ENCODE measurements around the gene RBMS2. TPM values are rescaled to one million over a fixed set of nuclear protein-coding genes. Genes with fewer than 3 reads are reported as not detected.

Gene RBMS2
- total and polyA plus RNA-seq, 2 experiments from 2014 or later: 11.4 to 13.1 TPM

DNA sequence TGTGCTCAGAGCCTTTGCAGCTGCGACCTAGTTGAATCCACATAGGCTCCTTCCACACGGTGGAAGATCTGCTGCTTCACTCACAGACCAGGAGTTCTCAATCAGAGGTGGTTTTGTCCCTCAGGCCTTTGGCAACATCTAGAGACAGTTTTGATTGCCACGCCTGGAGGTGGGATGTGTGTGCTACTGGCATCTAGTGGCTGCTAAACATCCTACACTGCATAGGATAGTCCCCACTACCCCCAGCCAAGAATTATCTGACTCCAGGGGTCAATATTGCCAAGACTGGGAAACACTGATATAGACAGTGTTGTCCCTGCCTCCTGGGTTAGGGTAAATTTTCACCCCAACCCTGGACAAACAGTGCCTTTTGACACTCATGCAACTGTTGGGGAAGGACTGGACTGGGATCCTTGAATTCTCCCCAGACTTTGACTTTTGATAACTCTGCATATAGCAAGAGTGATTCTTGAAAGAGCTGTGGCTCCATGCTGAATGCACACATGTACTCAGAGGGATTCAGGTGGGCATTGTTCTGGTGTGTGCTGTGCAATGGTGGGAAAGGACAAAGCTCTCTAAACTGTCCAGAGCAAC is 68.7 kb downstream of the RBMS2 start:
- TF ChIP-seq, protein P1, sequence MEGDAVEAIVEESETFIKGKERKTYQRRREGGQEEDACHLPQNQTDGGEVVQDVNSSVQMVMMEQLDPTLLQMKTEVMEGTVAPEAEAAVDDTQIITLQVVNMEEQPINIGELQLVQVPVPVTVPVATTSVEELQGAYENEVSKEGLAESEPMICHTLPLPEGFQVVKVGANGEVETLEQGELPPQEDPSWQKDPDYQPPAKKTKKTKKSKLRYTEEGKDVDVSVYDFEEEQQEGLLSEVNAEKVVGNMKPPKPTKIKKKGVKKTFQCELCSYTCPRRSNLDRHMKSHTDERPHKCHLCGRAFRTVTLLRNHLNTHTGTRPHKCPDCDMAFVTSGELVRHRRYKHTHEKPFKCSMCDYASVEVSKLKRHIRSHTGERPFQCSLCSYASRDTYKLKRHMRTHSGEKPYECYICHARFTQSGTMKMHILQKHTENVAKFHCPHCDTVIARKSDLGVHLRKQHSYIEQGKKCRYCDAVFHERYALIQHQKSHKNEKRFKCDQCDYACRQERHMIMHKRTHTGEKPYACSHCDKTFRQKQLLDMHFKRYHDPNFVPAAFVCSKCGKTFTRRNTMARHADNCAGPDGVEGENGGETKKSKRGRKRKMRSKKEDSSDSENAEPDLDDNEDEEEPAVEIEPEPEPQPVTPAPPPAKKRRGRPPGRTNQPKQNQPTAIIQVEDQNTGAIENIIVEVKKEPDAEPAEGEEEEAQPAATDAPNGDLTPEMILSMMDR (IDR thresholded peaks at IDR 0.05; ENCODE audit: low read depth, low read length): peak; percentile 55
- Histone ChIP-seq H3K9me3 (ENCODE audit: low read depth) (no peaks in the 10 kb centered on the region), H3K27me3 (no peaks in the 10 kb centered on the region), H3K4me1 (ENCODE audit: low read depth) (peaks cover 20% of the 10 kb centered on the region), H3K4me3 (no peak overlapping the region), H3K36me3 (peaks cover 18% of the 10 kb centered on the region), H3K27ac (no peak overlapping the region)
- DNase-seq (ENCODE audit: low read depth in 1 of 2, low spot score in 1 of 2): peak; percentile 12 to 37

DNA sequence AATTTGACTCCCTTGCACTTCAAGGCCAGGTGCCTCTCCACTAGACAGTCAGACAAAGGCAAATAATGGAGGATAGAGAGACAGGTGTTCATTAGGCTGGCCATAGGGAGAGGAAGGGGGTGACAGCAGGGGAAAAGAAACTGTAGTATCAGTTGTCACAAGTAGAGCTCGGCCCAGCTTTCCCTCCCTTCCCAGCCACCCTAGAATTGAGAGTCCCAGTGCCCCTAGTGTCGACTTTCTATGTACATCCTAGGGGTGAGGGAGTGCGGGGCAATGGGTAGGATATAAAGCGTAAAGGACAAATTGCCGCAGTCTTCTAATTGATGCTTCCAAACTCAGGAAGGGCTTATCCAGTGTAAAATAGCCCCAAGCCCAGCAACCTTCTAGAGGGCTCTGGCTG is 69.5 kb downstream of the RBMS2 start:
- H3K9me3 ChIP-seq (ENCODE audit: low read depth): no peaks in the 10 kb centered on the region
- H3K27me3 ChIP-seq: no peaks in the 10 kb centered on the region
- TF ChIP-seq, protein P1 (IDR thresholded peaks at IDR 0.05; ENCODE audit: low read depth, low read length): no peak
- no peak overlapping the region for H3K27ac ChIP-seq
- H3K4me1 ChIP-seq (ENCODE audit: low read depth): peaks cover 20% of the 10 kb centered on the region
- DNase-seq (ENCODE audit: low read depth in 1 of 2, low spot score in 1 of 2): no peak
- H3K4me3 ChIP-seq: no peak overlapping the region
- H3K36me3 ChIP-seq: peaks cover 18% of the 10 kb centered on the region

DNA sequence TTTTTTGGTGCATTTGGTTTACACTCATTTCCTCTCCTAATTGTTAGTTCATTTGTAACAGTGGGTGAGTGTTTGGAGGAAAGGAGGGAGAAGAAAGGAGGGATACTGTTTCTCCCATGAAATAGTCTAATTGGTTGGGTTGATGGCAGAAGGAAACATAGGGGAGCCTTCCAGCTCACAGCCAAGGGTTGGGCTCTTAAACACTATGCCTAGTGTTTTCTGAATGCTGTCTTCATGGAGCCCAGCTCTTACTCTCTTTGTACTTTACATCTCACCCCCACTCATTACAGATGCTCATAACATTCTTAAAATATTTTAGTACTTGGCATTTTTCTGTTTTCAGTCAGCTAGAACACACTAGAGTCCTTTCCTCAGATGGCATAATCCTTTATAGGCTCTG is 70.3 kb downstream of the RBMS2 start:
- Histone ChIP-seq H3K27me3 (no peaks in the 10 kb centered on the region), H3K4me1 (ENCODE audit: low read depth) (peaks cover 23% of the 10 kb centered on the region), H3K4me3 (no peak overlapping the region), H3K27ac (peak overlapping the region; percentile 15), H3K36me3 (peaks cover 15% of the 10 kb centered on the region), H3K9me3 (ENCODE audit: low read depth) (no peaks in the 10 kb centered on the region)
- no peak for DNase-seq (ENCODE audit: low read depth in 1 of 2, low spot score in 1 of 2)
- TF ChIP-seq, protein P1 (IDR thresholded peaks at IDR 0.05; ENCODE audit: low read depth, low read length): no peak

DNA sequence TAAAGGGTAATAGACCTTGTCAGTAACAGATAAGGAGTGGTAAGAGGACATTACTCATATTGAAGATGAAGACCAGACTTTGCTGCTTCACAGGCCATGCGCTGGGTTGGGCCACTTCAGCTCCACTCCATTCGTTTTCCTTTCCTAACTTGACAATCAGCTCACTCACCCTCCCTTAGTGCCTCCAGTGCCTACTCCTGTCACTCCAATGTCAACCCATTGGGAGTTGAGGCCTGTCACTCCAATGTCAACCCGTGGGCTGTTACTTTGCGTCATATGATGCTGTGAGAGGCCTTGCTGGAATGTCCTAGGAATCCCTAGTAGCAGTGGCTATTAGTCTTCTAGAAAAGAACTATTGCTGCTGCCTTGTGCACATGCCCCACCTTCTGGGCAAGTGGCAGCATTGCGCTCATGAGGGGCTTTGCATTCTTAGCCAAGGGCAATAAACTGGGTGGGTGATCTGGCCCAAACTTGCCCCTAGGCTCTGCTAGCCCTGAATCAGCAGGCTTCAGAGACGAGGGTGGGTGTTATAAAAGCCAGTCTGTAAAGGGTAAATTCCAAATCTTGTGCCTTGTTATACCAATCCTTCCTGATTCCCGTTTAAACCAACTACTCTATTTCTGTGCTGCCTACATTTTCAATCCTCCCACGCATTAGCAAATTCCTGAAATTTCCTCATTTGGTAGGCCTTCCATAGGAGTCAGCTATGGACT is 72.4 kb downstream of the RBMS2 start:
- H3K9me3 ChIP-seq (ENCODE audit: low read depth): no peaks in the 10 kb centered on the region
- peaks cover 25% of the 10 kb centered on the region for H3K4me1 ChIP-seq (ENCODE audit: low read depth)
- H3K36me3 ChIP-seq: peaks cover 15% of the 10 kb centered on the region
- TF ChIP-seq, protein P1 (IDR thresholded peaks at IDR 0.05; ENCODE audit: low read depth, low read length): peak; percentile 95
- peak; percentile 77 to 83 for DNase-seq (ENCODE audit: low read depth in 1 of 2, low spot score in 1 of 2)
- no peaks in the 10 kb centered on the region for H3K27me3 ChIP-seq
- no peak overlapping the region for H3K4me3 ChIP-seq
- H3K27ac ChIP-seq: peak overlapping the region; percentile 91

DNA sequence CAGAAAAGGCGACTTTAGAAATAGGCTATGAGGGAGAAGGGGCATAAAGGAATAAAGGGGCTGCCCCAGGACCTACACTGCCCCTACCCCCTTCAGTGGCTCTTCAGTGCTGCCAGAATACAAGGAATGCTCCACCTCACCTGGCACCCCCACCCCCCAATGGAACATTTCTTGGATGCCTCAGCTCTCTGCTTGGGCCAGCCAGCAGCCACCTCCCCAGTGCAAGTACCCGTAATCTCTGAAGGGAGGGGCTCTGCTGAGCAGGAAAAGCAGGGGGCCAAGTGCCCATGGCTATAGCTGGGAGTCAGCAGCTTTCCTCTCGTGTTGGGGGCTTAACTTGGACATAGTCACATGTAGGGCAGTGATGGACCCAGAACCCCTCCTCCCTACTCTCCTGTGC is 75.2 kb downstream of the RBMS2 start:
- Histone ChIP-seq H3K27me3 (no peaks in the 10 kb centered on the region), H3K4me3 (no peak overlapping the region), H3K9me3 (ENCODE audit: low read depth) (no peaks in the 10 kb centered on the region), H3K27ac (peak overlapping the region; percentile 80), H3K4me1 (ENCODE audit: low read depth) (peaks cover 25% of the 10 kb centered on the region), H3K36me3 (peaks cover 43% of the 10 kb centered on the region)
- TF ChIP-seq, protein P1 (IDR thresholded peaks at IDR 0.05; ENCODE audit: low read depth, low read length): no peak
- DNase-seq (ENCODE audit: low read depth in 1 of 2, low spot score in 1 of 2): no peak
